Astrocyte (in vitro differentiated cells and primary cell): ENCODE data around the gene KRT7. TPM values are rescaled to one million over a fixed set of nuclear protein-coding genes. Genes with fewer than 3 reads are reported as not detected.

Source experiments
- DNase-seq: peaks from one replicate; pipeline ENCODE4 v3.0.0-alpha.2; 2010; ENCODE audit warnings: low read depth
- FAIRE-seq: peaks from 2 replicates; lab custom pipeline; 2011; peaks lifted over from hg19 to GRCh38; lab: Jason Lieb, UNC
- H2AFZ ChIP-seq: 2 replicates; pipeline ENCODE4 v1.6.0; 2012; ENCODE audit warnings: low read depth, low read length, inconsistent platforms
- H3K27ac ChIP-seq: 2 replicates; pipeline ENCODE4 v1.5.1; 2011; ENCODE audit warnings: low read depth, low read length, inconsistent platforms
- H3K27me3 ChIP-seq: 2 replicates; pipeline ENCODE4 v1.6.0; 2011; ENCODE audit warnings: low read length, inconsistent platforms; ENCODE audit not compliant: insufficient read depth
- H3K36me3 ChIP-seq: 2 replicates; pipeline ENCODE4 v1.5.1; 2011; ENCODE audit warnings: low read length, inconsistent platforms; ENCODE audit not compliant: insufficient read depth
- H3K4me1 ChIP-seq: 2 replicates; pipeline ENCODE4 v1.5.1; 2011; ENCODE audit warnings: low read length, inconsistent platforms; ENCODE audit not compliant: insufficient read depth
- H3K4me2 ChIP-seq: 2 replicates; pipeline ENCODE4 v1.6.0; 2012; ENCODE audit warnings: low read length, inconsistent platforms
- H3K4me3 ChIP-seq: 2 replicates; pipeline ENCODE4 v1.5.1; 2011; ENCODE audit warnings: low read depth, mild to moderate bottlenecking, low read length, inconsistent platforms; ENCODE audit not compliant: insufficient read depth
- H3K79me2 ChIP-seq: 2 replicates; pipeline ENCODE4 v1.6.0; 2012; ENCODE audit warnings: mild to moderate bottlenecking, low read length, inconsistent platforms; ENCODE audit not compliant: insufficient read depth
- H3K9ac ChIP-seq: 2 replicates; pipeline ENCODE4 v1.6.0; 2012; ENCODE audit warnings: mild to moderate bottlenecking, low read length, inconsistent platforms
- H3K9me3 ChIP-seq: 2 replicates; pipeline ENCODE4 v1.5.1; 2012; ENCODE audit warnings: low read depth, mild to moderate bottlenecking, low read length, inconsistent platforms; ENCODE audit not compliant: insufficient read depth
- H4K20me1 ChIP-seq: 2 replicates; pipeline ENCODE4 v1.6.0; 2012; ENCODE audit warnings: low read length, inconsistent platforms; ENCODE audit not compliant: insufficient read depth
- H3K27ac Mint-ChIP-seq: one replicate; pipeline ENCODE4 v1.8.0; 2021; ENCODE audit warnings: mild to moderate bottlenecking, mixed read lengths; ENCODE audit not compliant: unreplicated experiment
- H3K27me3 Mint-ChIP-seq: one replicate; pipeline ENCODE4 v1.8.0; 2021; ENCODE audit warnings: low read depth, mixed read lengths; ENCODE audit not compliant: unreplicated experiment
- H3K36me3 Mint-ChIP-seq: one replicate; pipeline ENCODE4 v1.8.0; 2021; ENCODE audit warnings: low read depth, mixed read lengths; ENCODE audit not compliant: unreplicated experiment
- H3K4me1 Mint-ChIP-seq: one replicate; pipeline ENCODE4 v1.8.0; 2021; ENCODE audit warnings: low read depth, mixed read lengths; ENCODE audit not compliant: unreplicated experiment
- H3K4me3 Mint-ChIP-seq: one replicate; pipeline ENCODE4 v1.8.0; 2021; ENCODE audit warnings: mild to moderate bottlenecking, moderate library complexity, mixed read lengths; ENCODE audit not compliant: unreplicated experiment
- H3K9me3 Mint-ChIP-seq: one replicate; pipeline ENCODE4 v1.8.0; 2021; ENCODE audit warnings: mild to moderate bottlenecking, mixed read lengths; ENCODE audit not compliant: unreplicated experiment
- CTCF ChIP-seq: IDR thresholded peaks from 2 replicates; pipeline ENCODE4 v1.5.1; 2011; ENCODE audit warnings: low read depth, mild to moderate bottlenecking, inconsistent platforms, low read length, moderate library complexity; ENCODE audit not compliant: insufficient read depth
- EZH2 ChIP-seq: IDR thresholded peaks from 2 replicates; pipeline ENCODE4 v1.6.1; 2012; ENCODE audit warnings: mild to moderate bottlenecking, low read length, inconsistent platforms; ENCODE audit not compliant: insufficient read depth
- total RNA-seq: library from RNA; stranded (reverse); gene quantifications from 2 replicates; pipeline ENCODE4 v1.2.1, GENCODE V29; 2021

Gene KRT7
- total RNA-seq, 1 donor from 2014 or later = 149 TPM

- Mint-ChIP-seq H3K27me3 (peaks cover 20% of the 10 kb centered on the region), H3K4me3 (no peak overlapping the region), H3K27ac (peak overlapping the region; percentile 79), H3K9me3 (peaks cover 2% of the 10 kb centered on the region), H3K4me1 (peaks cover 32% of the 10 kb centered on the region), H3K36me3 (peaks cover 1% of the 10 kb centered on the region)
- Histone ChIP-seq H3K9me3 (no peaks in the 10 kb centered on the region), H3K36me3 (no peaks in the 10 kb centered on the region), H3K9ac (peak overlapping the region; percentile 56), H4K20me1 (no peaks in the 10 kb centered on the region), H3K4me3 (no peak overlapping the region), H2AFZ (peak overlapping the region; percentile 26), H3K79me2 (no peaks in the 10 kb centered on the region), H3K4me1 (peaks cover 40% of the 10 kb centered on the region), H3K4me2 (peak overlapping the region; percentile 65), H3K27ac (peak overlapping the region; percentile 39), H3K27me3 (no peaks in the 10 kb centered on the region)
- FAIRE-seq = peak; percentile 83
- peak; percentile 87 for DNase-seq
- TF ChIP-seq CTCF (no peak), EZH2 (no peak)
Measured at GRCh38 chr12:52203079-52203921, 29.7 kb upstream of the KRT7 start.

GRCh38 chr12:52204095-52204930, 28.7 kb upstream of the KRT7 start:
- peak overlapping the region; percentile 31 for H3K4me2 ChIP-seq

More at GRCh38 chr12:52204095-52204930, 28.7 kb upstream of the KRT7 start:
- Histone ChIP-seq H3K4me1 (peaks cover 44% of the 10 kb centered on the region), H3K79me2 (no peaks in the 10 kb centered on the region), H2AFZ (no peak overlapping the region), H3K4me3 (no peak overlapping the region), H3K27me3 (no peaks in the 10 kb centered on the region), H3K36me3 (no peaks in the 10 kb centered on the region), H3K27ac (no peak overlapping the region), H4K20me1 (no peaks in the 10 kb centered on the region), H3K9me3 (no peaks in the 10 kb centered on the region), H3K9ac (no peak overlapping the region)
- FAIRE-seq (no peak), DNase-seq (peak; percentile 51)
- no peak for TF ChIP-seq EZH2
- TF ChIP-seq CTCF = no peak
- Mint-ChIP-seq H3K4me3 (no peak overlapping the region), H3K4me1 (peaks cover 32% of the 10 kb centered on the region), H3K27ac (peak overlapping the region; percentile 18), H3K9me3 (peaks cover 2% of the 10 kb centered on the region), H3K27me3 (peaks cover 18% of the 10 kb centered on the region), H3K36me3 (peaks cover 1% of the 10 kb centered on the region)
